GM12878 (cell line): ENCODE measurements around the gene NINL. TPM values are rescaled to one million over a fixed set of nuclear protein-coding genes. Genes with fewer than 3 reads are reported as not detected.
A peak's percentile ranks its signal among the peaks of the same experiment; 100 is the strongest.

Source experiments
- ATAC-seq: fragments of 200-7000 bp; cut with Tn5 transposase; 3 replicates; pipeline ENCODE4 v1.9.1; 2020; ENCODE audit warnings: mild to moderate bottlenecking, moderate library complexity
- BruUV-seq: library from RNA; stranded (reverse); fragments of 400-500 nt; replicated peaks from 2 replicates; lab custom pipeline; 2021; lab: Mats Ljungman, UMichigan
- CTCF ChIA-PET: fragments of 300-600 bp; sonication (Branson Sonifier 250); formaldehyde crosslinking; extraction: SDS; loops from one replicate; lab custom pipeline; 2021; ENCODE audit warnings: inconsistent platforms; lab: Yijun Ruan, JAX
- POLR2A ChIA-PET: fragments of 350-600 bp; formaldehyde crosslinking; extraction: SDS; loops from one replicate; lab custom pipeline; 2021; ENCODE audit warnings: inconsistent platforms; lab: Charles Lee
- RAD21 ChIA-PET: fragments of 300-600 bp; sonication (Branson Sonifier 250); formaldehyde crosslinking; loops from one replicate; lab custom pipeline; 2023; ENCODE audit warnings: antibody characterized with exemption; ENCODE audit not compliant: unreplicated experiment; lab: Charles Lee
- SMC1A ChIA-PET: fragments of 300-600 bp; sonication (Branson Sonifier 250); formaldehyde crosslinking; loops from one replicate; lab custom pipeline; 2023; ENCODE audit not compliant: unreplicated experiment, uncharacterized antibody; lab: Charles Lee
- DNase-seq: peaks from one replicate; pipeline ENCODE4 v3.0.0-alpha.2; 2011; ENCODE audit warnings: low read depth, low spot score
- FAIRE-seq: peaks from 3 replicates; lab custom pipeline; 2011; peaks lifted over from hg19 to GRCh38; lab: Jason Lieb, UNC
- H2AFZ ChIP-seq: 2 replicates; pipeline ENCODE4 v1.6.0; 2011; ENCODE audit warnings: low read depth, low read length, control low read depth; ENCODE audit not compliant: control insufficient read depth
- H3K27ac ChIP-seq: 2 replicates; pipeline ENCODE4 v1.5.1; 2011; ENCODE audit warnings: control low read depth; ENCODE audit not compliant: control insufficient read depth, insufficient read depth
- H3K27me3 ChIP-seq, 2 experiments: replicated peaks in 1 of 2; 2 replicates each; pipeline versions ENCODE4 v1.6.0 to v1.6.1; 2011; ENCODE audit warnings: low read length in 1 of 2; ENCODE audit not compliant: control insufficient read depth in 2 of 2, insufficient read depth in 2 of 2
- H3K36me3 ChIP-seq, 2 experiments: 2 replicates each; pipeline ENCODE4 v1.5.1; 2011; ENCODE audit warnings: low read length in 1 of 2; ENCODE audit not compliant: control insufficient read depth in 2 of 2, insufficient read depth in 2 of 2
- H3K4me1 ChIP-seq: 2 replicates; pipeline ENCODE4 v1.6.1; 2011; ENCODE audit warnings: mild to moderate bottlenecking, low read length, moderate library complexity, mixed read lengths; ENCODE audit not compliant: control insufficient read depth, insufficient read depth
- H3K4me2 ChIP-seq: 2 replicates; pipeline ENCODE4 v1.6.0; 2011; ENCODE audit warnings: control low read depth; ENCODE audit not compliant: control insufficient read depth, insufficient read depth
- H3K4me3 ChIP-seq: fragments of 200-600 bp; sonication (generic); 2 replicates; pipeline ENCODE4 v1.5.1; 2016
- H3K79me2 ChIP-seq: 2 replicates; pipeline ENCODE4 v1.6.0; 2011; ENCODE audit warnings: low read length; ENCODE audit not compliant: control insufficient read depth, insufficient read depth
- H3K9ac ChIP-seq: 2 replicates; pipeline ENCODE4 v1.8.0; 2011; ENCODE audit warnings: low read length, control low read depth, mixed read lengths; ENCODE audit not compliant: control insufficient read depth, insufficient read depth
- H3K9me3 ChIP-seq: replicated peaks from 3 replicates; pipeline ENCODE4 v1.5.1; 2011; ENCODE audit warnings: mild to moderate bottlenecking, low read length; ENCODE audit not compliant: control insufficient read depth, insufficient read depth
- H4K20me1 ChIP-seq: 2 replicates; pipeline ENCODE4 v1.6.0; 2011; ENCODE audit not compliant: control insufficient read depth, insufficient read depth
- BCL11A ChIP-seq: IDR thresholded peaks from 2 replicates; pipeline ENCODE4 v1.6.1; 2011; ENCODE audit warnings: low read depth, low read length
- CEBPB ChIP-seq, 2 experiments: fragments of 150-350 bp in 1 of 2; IDR thresholded peaks; 2 replicates each; pipeline ENCODE4 v1.6.1; 2012 to 2014; ENCODE audit warnings: low read depth in 2 of 2, low read length in 2 of 2, borderline replicate concordance in 1 of 2, inconsistent platforms in 1 of 2
- FOXK2 ChIP-seq: fragments of 450-650 bp; IDR thresholded peaks from 2 replicates; pipeline ENCODE4 v1.6.1; 2017; ENCODE audit warnings: mild to moderate bottlenecking, moderate library complexity
- GATAD2B ChIP-seq: fragments of 450-650 bp; conservative IDR thresholded peaks from 2 replicates; pipeline ENCODE4 v1.6.1; 2017; ENCODE audit warnings: low read depth, mild to moderate bottlenecking, moderate library complexity
- POLR2AphosphoS2 ChIP-seq: IDR thresholded peaks from 2 replicates; pipeline ENCODE4 v1.6.1; 2011; ENCODE audit warnings: low read depth, mild to moderate bottlenecking, low read length, improper control_type of control experiment, moderate library complexity
- SMC3 ChIP-seq: IDR thresholded peaks from 2 replicates; pipeline ENCODE4 v1.6.1; 2011; ENCODE audit warnings: low read length, improper control_type of control experiment, borderline replicate concordance
- SREBF2 ChIP-seq: IDR thresholded peaks from 2 replicates; pipeline ENCODE4 v1.6.1; 2012; ENCODE audit warnings: mild to moderate bottlenecking, low read length
- STAT3 ChIP-seq: IDR thresholded peaks from 2 replicates; pipeline ENCODE4 v1.6.1; 2011; ENCODE audit warnings: low read depth, low read length, improper control_type of control experiment
- WGBS: methylation state at CpG from one replicate; pipeline ENCODE4 v1.1.6; 2016; ENCODE audit warnings: low lambda C conversion rate; ENCODE audit not compliant: insufficient replicate concordance, insufficient coverage; ENCODE audit errors: missing lambda C conversion rate; 5-methylcytosine and 5-hydroxymethylcytosine counted together
- in situ Hi-C: fragments of 300-500 bp; cut with MboI; formaldehyde crosslinking; loops from 9 replicates; pipeline ENCODE4 v1.14.3; 2018; ENCODE audit warnings: mixed read lengths
- intact Hi-C: fragments of 100-400 bp; cut with micrococcal nuclease; formaldehyde crosslinking; loops from one replicate; pipeline ENCODE4 v1.14.2; 2022; ENCODE audit not compliant: unreplicated experiment
- polyA plus RNA-seq, 11 experiments: library from polyadenylated mRNA; depleted of rRNA in 4 of 11; unstranded in 6 of 11; stranded (reverse) in 5 of 11; fragments of >200 nt; fragmentation: Nextera tagmentation in 4 of 11; fragmentation: Illumina TruSeq in 1 of 11; extraction: Ambion mirVana in 4 of 11; extraction: Trizol in 1 of 11; gene quantifications; 1 replicate in 1 of 11; 2 replicates in 10 of 11; pipeline versions ENCODE4 v1.2.1 to v1.2.3, GENCODE V29; 2011 to 2016; ENCODE audit warnings: inconsistent platforms in 2 of 11, missing spikeins in 2 of 11, low read depth in 1 of 11
- total RNA-seq, 4 experiments: library from RNA; depleted of rRNA in 3 of 4; stranded (reverse); fragments of >200 nt in 3 of 4; fragmentation: Illumina TruSeq in 1 of 4; extraction: Trizol in 1 of 4; gene quantifications; 2 replicates each; pipeline versions ENCODE4 v1.2.1 to v1.2.3, GENCODE V29; 2013 to 2021

Gene NINL
- total and polyA plus RNA-seq, 10 of the 15 experiments (the other 5 are each of a cell fraction or from before 2014, with no cell fraction given), result 0.04 to 0.77 (median 0.23) TPM; not detected in 1

DNA sequence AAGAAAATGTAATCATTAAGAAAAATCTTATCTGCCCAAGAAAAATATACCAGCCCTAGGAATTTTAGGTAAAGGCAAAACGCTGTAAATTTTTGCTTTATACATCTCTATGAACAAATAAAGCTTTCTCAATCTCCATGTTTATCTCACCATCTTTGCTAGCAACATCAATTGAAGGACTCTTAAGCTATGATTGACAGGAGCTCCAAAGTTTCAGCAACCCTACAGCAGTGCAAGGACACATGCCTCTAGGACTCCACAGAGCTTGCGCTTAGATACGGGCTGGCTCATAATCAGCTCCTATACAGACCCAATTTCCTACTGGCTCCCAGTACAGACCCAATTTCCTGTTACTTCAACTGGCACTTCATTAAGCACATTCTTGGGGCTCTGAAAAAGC lies 34.2 kb upstream of the NINL start:
- no peak overlapping the region for H3K9ac ChIP-seq
- DNase-seq (no peak), FAIRE-seq (no peak), ATAC-seq (no peak)
- intact Hi-C loops (no loop called here), in situ Hi-C loops (loop anchor here (25.0 kb wide), 1 partner anchor 543 kb away; no protein-coding TSS in a partner anchor)
- no peaks in the 10 kb centered on the region for H3K27me3 ChIP-seq
- H3K79me2 ChIP-seq, result peaks cover 18% of the 10 kb centered on the region
- H3K4me3 ChIP-seq, result 0 out of 2 replicates have a peak overlapping the region, but pooled peaks have one; percentile 39
- POLR2A ChIA-PET, result no interaction called here
- no peaks in the 10 kb centered on the region; a peak in 1 of 4 replicates for H3K36me3 ChIP-seq
- peaks cover 1% of the 10 kb centered on the region; the same call in 1 of the 2 replicates for H3K4me1 ChIP-seq
- WGBS, result 97% methylated on average over 3 of the region's 3 CpGs
- SMC1A ChIA-PET, result no interaction called here
- H4K20me1 ChIP-seq, result no peaks in the 10 kb centered on the region
- CTCF ChIA-PET, result no interaction called here
- no peak overlapping the region for H3K27ac ChIP-seq
- TF ChIP-seq POLR2AphosphoS2, result no peak
- TF ChIP-seq STAT3, result no peak
- TF ChIP-seq CEBPB (IDR thresholded peaks at IDR 0.05; ENCODE audit: borderline replicate concordance in 1 of 2, low read depth in 2 of 2, low read length in 2 of 2), result no peak
- TF ChIP-seq SMC3, result no peak
- TF ChIP-seq SREBF2, result no peak
- no peak overlapping the region; the same call in 1 of the 2 replicates for H2AFZ ChIP-seq
- no peak overlapping the region; the same call in 1 of the 2 replicates for H3K4me2 ChIP-seq
- BruUV-seq, result no TSS peak
- RAD21 ChIA-PET, result no interaction called here
- H3K9me3 ChIP-seq, result no peaks in the 10 kb centered on the region

DNA sequence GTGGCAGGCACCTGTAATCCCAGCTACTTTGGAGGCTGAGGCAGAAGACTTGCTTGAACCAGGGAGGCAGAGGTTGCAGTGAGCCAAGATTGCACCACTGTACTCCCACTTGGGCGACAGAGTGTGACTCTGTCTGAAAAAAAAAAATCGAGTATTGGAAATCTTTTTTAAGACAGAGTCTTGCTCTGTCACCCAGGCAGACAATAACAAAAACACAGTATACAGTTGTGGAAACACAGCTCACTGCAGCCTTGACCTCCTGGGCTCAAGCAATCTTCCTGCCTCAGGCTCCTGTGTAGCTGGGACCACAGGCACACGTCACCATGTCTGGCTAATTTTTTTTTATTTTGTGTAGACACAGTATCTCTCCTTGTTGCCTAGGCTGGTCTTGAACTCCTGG lies 23.4 kb upstream of the NINL start:
- Histone ChIP-seq H2AFZ (no peak overlapping the region), H3K9me3 (no peaks in the 10 kb centered on the region), H3K79me2 (no peaks in the 10 kb centered on the region), H3K27me3 (no peaks in the 10 kb centered on the region), H3K9ac (no peak overlapping the region), H3K27ac (no peak overlapping the region), H3K36me3 (no peaks in the 10 kb centered on the region; a peak in 1 of 4 replicates), H4K20me1 (no peaks in the 10 kb centered on the region), H3K4me3 (no peak overlapping the region), H3K4me2 (no peak overlapping the region), H3K4me1 (no peaks in the 10 kb centered on the region)
- ATAC-seq (no peak), FAIRE-seq (no peak), DNase-seq (no peak)
- SMC1A ChIA-PET, result interaction anchor here (1.9 kb wide), 1 partner anchor 14 kb away, joined by 4 read pairs; no protein-coding TSS in a partner anchor
- in situ Hi-C loops, result loop anchor here (25.0 kb wide), 1 partner anchor 554 kb away; no protein-coding TSS in a partner anchor
- RAD21 ChIA-PET, result no interaction called here
- 56% methylated on average over 3 of the region's 3 CpGs for WGBS
- intact Hi-C loops, result no loop called here
- POLR2A ChIA-PET, result no interaction called here
- BruUV-seq, result no TSS peak
- TF ChIP-seq FOXK2, result no peak
- no peak for TF ChIP-seq BCL11A
- no peak for TF ChIP-seq GATAD2B
- CTCF ChIA-PET, result no interaction called here
